Mucosa of stomach (tissue), 1 donor: ENCODE measurements around the gene GORAB.

Experiments
- H3K27me3 ChIP-seq: one replicate; pipeline ENCODE4 v1.7.0; 2013; ENCODE audit warnings: mild to moderate bottlenecking, low read length; ENCODE audit not compliant: control insufficient read depth, insufficient read depth
- H3K36me3 ChIP-seq: one replicate; pipeline ENCODE4 v1.7.0; 2013; ENCODE audit warnings: low read length; ENCODE audit not compliant: control insufficient read depth, insufficient read depth
- H3K4me1 ChIP-seq: one replicate; pipeline ENCODE4 v1.7.0; 2013; ENCODE audit warnings: mild to moderate bottlenecking, low read length; ENCODE audit not compliant: control insufficient read depth, insufficient read depth
- H3K4me3 ChIP-seq: one replicate; pipeline ENCODE4 v1.7.0; 2013; ENCODE audit warnings: low read length
- H3K9ac ChIP-seq: one replicate; pipeline ENCODE4 v1.7.0; 2013; ENCODE audit warnings: mild to moderate bottlenecking, low read length, moderate library complexity
- H3K9me3 ChIP-seq: one replicate; pipeline ENCODE4 v1.7.0; 2013; ENCODE audit warnings: mild to moderate bottlenecking, low read length, moderate library complexity; ENCODE audit not compliant: control insufficient read depth
- donor health status: Pancreatic carcinoma.

Gene GORAB

DNA sequence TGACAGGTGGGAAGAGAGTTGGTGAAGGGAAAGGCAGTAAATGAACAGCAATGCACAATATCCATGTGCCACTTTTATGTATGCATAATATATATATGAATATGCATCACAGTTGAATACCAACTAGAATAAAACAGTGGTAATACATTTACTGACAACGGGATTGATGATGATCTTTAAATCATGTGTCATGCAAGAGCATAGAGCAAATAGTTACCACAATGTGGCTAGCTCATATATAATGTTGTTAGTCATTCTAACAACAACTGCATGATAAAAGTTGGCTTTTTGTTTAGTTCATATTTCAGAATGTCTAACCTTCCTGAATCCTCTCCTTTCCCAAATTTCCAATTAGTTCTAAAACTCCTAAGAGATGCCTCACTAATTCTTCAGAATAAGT is 46.4 kb downstream of the GORAB start:
- Histone ChIP-seq H3K9me3 (no peaks in the 10 kb centered on the region), H3K4me1 (no peaks in the 10 kb centered on the region), H3K27me3 (no peaks in the 10 kb centered on the region), H3K36me3 (no peaks in the 10 kb centered on the region), H3K4me3 (no peak overlapping the region), H3K9ac (no peak overlapping the region)

GRCh38 chr1:170580636-170581440 is 48.9 kb downstream of the GORAB start:
- Histone ChIP-seq H3K27me3 (no peaks in the 10 kb centered on the region), H3K4me3 (no peak overlapping the region), H3K9ac (no peak overlapping the region), H3K4me1 (no peaks in the 10 kb centered on the region), H3K9me3 (no peaks in the 10 kb centered on the region), H3K36me3 (no peaks in the 10 kb centered on the region)

DNA sequence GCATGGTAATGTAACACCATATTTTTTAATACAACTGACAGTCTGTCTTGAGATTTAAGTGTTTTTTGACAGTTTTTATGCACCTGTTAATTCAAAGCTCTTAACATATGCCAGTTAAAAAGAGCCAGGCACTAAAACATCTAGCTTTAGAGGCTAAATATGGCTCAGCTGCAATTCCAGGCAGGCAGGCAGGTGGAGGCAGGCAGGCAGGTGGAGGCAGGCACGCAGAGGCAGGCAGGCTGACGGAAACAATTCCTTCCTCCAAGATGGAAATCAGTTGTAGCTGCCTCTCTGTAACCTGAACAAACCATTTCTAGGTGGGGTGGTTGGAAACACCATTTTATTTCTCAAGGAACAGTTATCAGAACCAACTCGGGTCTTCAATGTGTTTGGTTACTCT is 51.2 kb downstream of the GORAB start:
- Histone ChIP-seq H3K4me3 (no peak overlapping the region), H3K9ac (no peak overlapping the region), H3K4me1 (peaks cover 8% of the 10 kb centered on the region), H3K36me3 (no peaks in the 10 kb centered on the region), H3K27me3 (no peaks in the 10 kb centered on the region), H3K9me3 (no peaks in the 10 kb centered on the region)

DNA sequence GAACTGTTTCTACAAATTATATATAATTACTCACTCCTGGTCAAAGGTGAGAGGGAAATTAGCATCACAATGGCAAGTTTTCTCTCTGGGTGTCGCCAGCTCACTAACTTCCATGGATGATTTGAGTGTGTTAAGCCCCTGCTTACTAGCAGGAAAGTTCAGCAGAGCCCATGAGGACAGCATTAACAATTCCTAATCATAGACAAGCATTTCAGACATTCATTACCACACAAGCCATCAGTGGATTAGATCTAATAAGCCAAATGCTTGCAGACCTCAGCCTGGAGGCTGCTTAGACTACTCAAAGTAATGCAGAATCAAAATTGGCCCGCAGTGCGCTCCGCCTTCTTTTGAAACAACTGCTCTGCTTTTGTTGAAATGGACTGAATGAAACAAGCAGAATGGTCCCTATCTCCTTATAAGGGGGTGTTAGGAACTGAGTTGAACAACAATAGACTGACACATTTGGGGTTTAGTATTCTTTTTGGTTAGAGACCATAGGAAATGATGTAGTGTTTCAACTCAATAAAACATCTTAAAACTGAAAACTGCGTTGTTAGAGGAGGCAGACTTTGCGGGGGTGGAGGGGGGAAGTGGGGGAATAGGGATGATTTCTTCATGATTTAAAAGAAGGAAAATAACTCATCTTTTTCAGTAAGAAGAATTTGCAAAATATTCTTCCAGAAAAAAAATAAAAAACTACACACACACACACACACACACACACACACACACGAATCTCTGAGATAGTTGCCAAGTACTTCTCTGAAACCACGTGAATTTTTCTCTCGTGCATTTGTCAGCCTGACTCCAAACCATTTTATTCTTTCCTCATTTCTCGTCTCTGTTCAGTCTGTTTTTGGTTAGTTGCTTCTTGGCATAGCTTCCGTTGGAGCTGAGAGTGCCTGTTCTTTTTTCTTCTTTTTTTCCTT is 54.6 kb downstream of the GORAB start:
- peaks cover 8% of the 10 kb centered on the region for H3K4me1 ChIP-seq
- no peaks in the 10 kb centered on the region for H3K27me3 ChIP-seq
- H3K4me3 ChIP-seq: no peak overlapping the region
- H3K9ac ChIP-seq: no peak overlapping the region
- no peaks in the 10 kb centered on the region for H3K36me3 ChIP-seq
- H3K9me3 ChIP-seq: no peaks in the 10 kb centered on the region

DNA sequence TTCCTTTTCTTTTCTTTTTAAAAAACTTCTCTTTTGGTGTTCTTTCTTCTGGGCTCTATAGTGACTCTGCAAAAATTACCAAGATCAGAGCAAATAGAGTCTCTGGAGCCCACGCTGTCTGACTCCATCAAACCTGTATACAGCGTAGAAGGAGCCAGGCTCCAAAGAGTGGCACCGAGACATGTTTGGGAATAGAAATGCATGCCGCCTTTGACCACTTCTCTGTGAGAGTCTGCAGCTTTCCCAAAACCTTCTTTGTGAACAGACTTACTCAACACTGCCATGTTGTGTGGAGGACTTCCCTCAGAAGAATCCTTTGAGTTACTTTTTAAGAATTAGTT is 55.3 kb downstream of the GORAB start:
- no peaks in the 10 kb centered on the region for H3K27me3 ChIP-seq
- no peak overlapping the region for H3K4me3 ChIP-seq
- peaks cover 8% of the 10 kb centered on the region for H3K4me1 ChIP-seq
- H3K9me3 ChIP-seq: no peaks in the 10 kb centered on the region
- H3K9ac ChIP-seq: no peak overlapping the region
- no peaks in the 10 kb centered on the region for H3K36me3 ChIP-seq

GRCh38 chr1:170590921-170591705 is 59.1 kb downstream of the GORAB start:
- Histone ChIP-seq H3K4me1 (peaks cover 6% of the 10 kb centered on the region), H3K9me3 (no peaks in the 10 kb centered on the region), H3K9ac (no peak overlapping the region), H3K4me3 (no peak overlapping the region), H3K27me3 (no peaks in the 10 kb centered on the region), H3K36me3 (no peaks in the 10 kb centered on the region)

DNA sequence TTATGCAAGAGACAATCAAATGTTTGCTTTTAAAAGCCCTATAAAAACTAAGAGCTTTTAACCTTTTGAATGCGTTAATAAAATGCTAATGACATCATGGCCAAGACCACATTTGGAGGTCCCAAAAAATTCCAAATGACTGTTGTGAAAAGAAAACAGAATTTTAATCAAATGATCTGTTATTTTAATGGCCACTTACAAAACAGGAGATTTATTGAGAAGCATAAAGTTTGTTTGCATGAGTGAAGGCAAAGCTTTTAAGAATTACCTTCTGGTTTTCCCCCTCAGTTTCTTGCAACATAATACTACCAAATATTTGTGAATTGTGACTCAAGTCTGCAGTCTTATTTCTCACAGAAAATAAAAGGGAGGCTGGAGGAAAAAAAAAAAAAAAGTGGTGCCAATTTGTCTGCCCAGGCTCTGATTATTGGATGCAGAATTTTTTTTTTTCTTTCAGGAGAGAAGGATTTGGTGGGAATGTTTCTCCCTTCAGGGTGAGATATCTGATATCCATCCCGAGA is 60.7 kb downstream of the GORAB start:
- H3K36me3 ChIP-seq: no peaks in the 10 kb centered on the region
- no peaks in the 10 kb centered on the region for H3K9me3 ChIP-seq
- H3K9ac ChIP-seq: no peak overlapping the region
- H3K4me1 ChIP-seq: no peaks in the 10 kb centered on the region
- H3K4me3 ChIP-seq: no peak overlapping the region
- H3K27me3 ChIP-seq: no peaks in the 10 kb centered on the region

DNA sequence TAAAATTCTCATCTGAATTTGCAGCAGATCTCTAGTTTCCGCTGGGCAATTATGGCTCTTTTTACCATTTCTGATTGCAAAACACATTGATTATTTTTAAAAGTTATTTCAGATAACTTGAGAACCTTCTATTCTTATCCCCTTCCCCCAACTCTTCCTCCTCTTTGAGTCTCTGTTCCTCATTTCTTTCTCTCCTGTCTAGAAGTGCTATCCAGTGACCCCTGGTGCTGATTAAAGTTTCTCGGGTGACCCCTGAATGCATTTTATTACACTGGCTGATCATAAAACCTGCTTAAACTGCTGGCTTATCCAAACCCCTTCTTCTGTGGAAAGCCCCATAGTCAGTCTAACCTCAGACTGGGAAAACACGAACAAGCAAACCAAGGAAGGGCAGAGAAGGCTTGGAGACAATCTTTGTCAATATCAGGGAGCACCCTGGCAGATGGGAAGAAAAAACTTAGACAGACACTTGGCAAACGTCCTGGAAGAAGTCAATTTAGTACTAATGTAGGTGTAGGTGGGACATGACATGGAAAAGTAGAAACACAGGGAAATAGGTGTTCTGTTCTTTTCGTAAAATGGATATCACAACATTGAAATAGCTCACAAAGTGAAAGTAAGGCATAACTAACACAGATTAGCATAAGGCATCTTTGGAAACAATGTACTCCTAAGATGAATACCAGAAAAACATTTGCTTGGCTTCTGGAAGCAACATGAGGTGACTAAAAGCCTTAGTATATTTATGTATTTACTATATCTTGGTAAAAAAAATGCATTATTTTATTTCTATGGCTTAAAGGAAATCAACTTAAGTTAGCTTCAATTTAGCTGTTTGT is 61.4 kb downstream of the GORAB start:
- Histone ChIP-seq H3K9me3 (no peaks in the 10 kb centered on the region), H3K9ac (no peak overlapping the region), H3K4me3 (no peak overlapping the region), H3K36me3 (no peaks in the 10 kb centered on the region), H3K4me1 (no peaks in the 10 kb centered on the region), H3K27me3 (no peaks in the 10 kb centered on the region)

GRCh38 chr1:170594066-170594626 is 62.2 kb downstream of the GORAB start:
- H3K4me3 ChIP-seq: no peak overlapping the region
- no peaks in the 10 kb centered on the region for H3K27me3 ChIP-seq
- H3K36me3 ChIP-seq: no peaks in the 10 kb centered on the region
- no peaks in the 10 kb centered on the region for H3K4me1 ChIP-seq
- no peaks in the 10 kb centered on the region for H3K9me3 ChIP-seq
- H3K9ac ChIP-seq: no peak overlapping the region

DNA sequence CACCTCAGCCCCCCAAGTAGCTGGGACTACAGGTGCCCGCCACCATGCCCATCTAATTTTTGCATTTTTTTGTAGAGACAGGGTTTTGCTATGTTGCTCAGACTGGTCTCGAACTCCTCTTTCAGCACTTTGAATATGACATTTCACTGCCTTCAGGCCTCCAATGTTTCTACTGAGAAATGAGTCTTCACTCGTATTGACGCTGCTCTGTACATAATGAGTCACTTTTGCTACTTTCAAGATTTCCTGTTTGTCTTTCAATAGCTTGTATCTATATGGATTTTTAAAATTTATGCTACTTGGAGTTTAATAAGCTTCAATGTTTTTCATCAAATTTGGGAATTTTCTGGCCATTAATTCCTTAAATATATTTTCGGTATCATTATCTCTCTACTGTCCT is 64.7 kb downstream of the GORAB start:
- no peaks in the 10 kb centered on the region for H3K27me3 ChIP-seq
- no peak overlapping the region for H3K4me3 ChIP-seq
- H3K9ac ChIP-seq: no peak overlapping the region
- H3K4me1 ChIP-seq: no peaks in the 10 kb centered on the region
- H3K36me3 ChIP-seq: no peaks in the 10 kb centered on the region
- no peaks in the 10 kb centered on the region for H3K9me3 ChIP-seq

GRCh38 chr1:170598618-170599017 is 66.7 kb downstream of the GORAB start:
- no peaks in the 10 kb centered on the region for H3K9me3 ChIP-seq
- H3K9ac ChIP-seq: no peak overlapping the region
- no peaks in the 10 kb centered on the region for H3K4me1 ChIP-seq
- no peak overlapping the region for H3K4me3 ChIP-seq
- H3K36me3 ChIP-seq: no peaks in the 10 kb centered on the region
- H3K27me3 ChIP-seq: no peaks in the 10 kb centered on the region
